Measurements from ENCODE around the gene EYA2.

GRCh38 chr20:46970937-46971630 is 76.4 kb downstream of the EYA2 start:
- no peak for TF ChIP-seq CTCF (IDR thresholded peaks at IDR 0.05)
- TF ChIP-seq POLR2A (IDR thresholded peaks at IDR 0.05) = no peak
